ENCODE results near the gene TMEM98.

DNA sequence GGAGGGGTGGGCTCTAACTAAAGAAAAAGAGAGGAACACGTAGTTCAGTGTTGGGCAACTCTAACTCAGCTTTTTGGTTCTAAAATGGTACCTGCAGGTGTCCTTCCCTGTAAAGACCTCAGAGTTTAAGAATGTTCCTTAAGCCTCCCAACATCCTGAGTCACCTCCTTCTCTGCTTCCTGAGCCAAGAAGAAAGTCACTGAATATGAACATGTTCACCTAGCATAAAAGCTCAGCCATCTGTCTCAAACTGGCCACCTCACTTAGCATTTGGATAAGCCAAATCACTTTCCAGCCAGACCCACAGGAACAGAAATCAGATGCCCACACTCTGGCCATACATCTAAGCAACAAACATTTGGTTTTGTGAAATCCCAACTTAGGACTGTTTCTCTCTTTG, 3.7 kb downstream of the TMEM98 start:
- TF ChIP-seq, protein P1, sequence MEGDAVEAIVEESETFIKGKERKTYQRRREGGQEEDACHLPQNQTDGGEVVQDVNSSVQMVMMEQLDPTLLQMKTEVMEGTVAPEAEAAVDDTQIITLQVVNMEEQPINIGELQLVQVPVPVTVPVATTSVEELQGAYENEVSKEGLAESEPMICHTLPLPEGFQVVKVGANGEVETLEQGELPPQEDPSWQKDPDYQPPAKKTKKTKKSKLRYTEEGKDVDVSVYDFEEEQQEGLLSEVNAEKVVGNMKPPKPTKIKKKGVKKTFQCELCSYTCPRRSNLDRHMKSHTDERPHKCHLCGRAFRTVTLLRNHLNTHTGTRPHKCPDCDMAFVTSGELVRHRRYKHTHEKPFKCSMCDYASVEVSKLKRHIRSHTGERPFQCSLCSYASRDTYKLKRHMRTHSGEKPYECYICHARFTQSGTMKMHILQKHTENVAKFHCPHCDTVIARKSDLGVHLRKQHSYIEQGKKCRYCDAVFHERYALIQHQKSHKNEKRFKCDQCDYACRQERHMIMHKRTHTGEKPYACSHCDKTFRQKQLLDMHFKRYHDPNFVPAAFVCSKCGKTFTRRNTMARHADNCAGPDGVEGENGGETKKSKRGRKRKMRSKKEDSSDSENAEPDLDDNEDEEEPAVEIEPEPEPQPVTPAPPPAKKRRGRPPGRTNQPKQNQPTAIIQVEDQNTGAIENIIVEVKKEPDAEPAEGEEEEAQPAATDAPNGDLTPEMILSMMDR (IDR thresholded peaks at IDR 0.05 in 8 of 11, conservative IDR thresholded peaks at IDR 0.05 in 3 of 11): no peak
- TF ChIP-seq POLR2A (IDR thresholded peaks at IDR 0.05): no peak

All from spleen (tissue), 7 donors.